ENCODE results near the gene PDE3A.
"Not testable (repeated sequence)": the region's sequence is repeated elsewhere in the genome, so short reads cannot be mapped to it uniquely, and the experiment has no call there.

The PDE3A gene

DNA sequence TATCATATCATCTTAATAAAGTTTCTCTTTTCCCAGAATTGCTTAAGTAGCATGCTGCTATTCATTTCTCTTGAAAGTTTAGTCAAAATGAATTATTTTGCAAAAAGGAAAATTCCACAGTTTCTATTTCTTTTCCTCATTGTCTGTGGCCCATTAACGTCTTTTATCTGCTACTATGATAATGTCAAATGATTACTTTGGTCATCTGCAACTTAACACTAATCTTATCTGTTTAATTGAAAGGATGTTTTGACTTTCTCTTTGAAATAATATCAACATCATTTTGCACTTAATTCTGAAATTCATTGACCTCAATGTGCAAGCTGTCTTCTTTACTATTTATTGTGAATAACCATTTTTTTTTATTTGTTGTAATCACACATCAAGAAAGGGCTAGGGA, 180.3 kb downstream of the PDE3A start:
- no peak for DNase-seq (ENCODE audit: low read depth, low spot score)

DNA sequence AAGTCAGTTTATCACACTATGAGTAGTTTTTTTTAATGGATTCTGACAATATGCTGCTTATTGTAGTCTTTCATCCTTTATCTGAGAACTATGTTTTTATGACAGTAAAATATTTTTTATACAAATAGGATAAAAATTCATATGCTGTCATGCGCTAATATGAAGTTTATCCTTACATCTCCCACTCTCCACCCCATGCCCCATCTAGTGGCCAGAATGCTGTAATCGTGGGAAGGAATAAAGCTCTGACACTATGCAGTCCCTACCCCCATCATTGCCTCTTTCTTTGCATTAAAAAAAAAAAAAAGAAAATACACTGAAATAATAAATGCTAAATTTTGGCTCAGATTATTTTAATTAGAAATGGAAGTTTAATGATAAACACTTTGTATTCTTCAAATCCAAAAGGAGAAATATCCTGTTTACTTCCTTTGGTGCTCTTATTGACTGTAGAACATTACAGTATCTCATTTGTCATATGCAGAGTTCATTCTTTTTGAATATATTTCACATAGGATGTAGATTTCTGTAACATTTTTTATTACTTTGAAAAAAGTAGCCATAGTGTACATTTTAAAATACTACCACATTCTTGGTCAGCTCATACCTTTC, 180.9 kb downstream of the PDE3A start:
- no peak for DNase-seq (ENCODE audit: low read depth, low spot score)

DNA sequence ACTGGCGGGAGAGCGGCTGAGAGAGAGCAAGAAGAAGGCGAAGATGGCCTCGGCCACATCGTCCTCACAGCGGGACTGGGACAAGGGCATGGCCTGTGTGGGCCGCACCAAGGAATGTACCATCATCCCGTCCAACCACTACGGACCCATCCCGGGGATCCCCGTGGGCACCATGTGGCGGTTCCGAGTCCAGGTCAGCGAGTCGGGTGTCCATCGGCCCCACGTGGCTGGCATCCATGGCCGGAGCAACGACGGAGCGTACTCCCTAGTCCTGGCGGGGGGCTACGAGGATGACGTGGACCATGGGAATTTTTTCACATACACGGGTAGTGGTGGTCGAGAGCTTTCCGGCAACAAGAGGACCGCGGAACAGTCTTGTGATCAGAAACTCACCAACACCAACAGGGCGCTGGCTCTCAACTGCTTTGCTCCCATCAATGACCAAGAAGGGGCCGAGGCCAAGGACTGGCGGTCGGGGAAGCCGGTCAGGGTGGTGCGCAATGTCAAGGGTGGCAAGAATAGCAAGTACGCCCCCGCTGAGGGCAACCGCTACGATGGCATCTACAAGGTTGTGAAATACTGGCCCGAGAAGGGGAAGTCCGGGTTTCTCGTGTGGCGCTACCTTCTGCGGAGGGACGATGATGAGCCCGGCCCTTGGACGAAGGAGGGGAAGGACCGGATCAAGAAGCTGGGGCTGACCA, 183.6 kb downstream of the PDE3A start:
- DNase-seq (ENCODE audit: low read depth, low spot score): not testable (repeated sequence)

DNA sequence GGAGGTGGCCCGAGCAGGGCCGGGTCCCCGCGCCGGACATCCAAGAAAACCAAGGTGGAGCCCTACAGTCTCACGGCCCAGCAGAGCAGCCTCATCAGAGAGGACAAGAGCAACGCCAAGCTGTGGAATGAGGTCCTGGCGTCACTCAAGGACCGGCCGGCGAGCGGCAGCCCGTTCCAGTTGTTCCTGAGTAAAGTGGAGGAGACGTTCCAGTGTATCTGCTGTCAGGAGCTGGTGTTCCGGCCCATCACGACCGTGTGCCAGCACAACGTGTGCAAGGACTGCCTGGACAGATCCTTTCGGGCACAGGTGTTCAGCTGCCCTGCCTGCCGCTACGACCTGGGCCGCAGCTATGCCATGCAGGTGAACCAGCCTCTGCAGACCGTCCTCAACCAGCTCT, 184.2 kb downstream of the PDE3A start:
- not testable (repeated sequence) for DNase-seq (ENCODE audit: low read depth, low spot score)

DNA sequence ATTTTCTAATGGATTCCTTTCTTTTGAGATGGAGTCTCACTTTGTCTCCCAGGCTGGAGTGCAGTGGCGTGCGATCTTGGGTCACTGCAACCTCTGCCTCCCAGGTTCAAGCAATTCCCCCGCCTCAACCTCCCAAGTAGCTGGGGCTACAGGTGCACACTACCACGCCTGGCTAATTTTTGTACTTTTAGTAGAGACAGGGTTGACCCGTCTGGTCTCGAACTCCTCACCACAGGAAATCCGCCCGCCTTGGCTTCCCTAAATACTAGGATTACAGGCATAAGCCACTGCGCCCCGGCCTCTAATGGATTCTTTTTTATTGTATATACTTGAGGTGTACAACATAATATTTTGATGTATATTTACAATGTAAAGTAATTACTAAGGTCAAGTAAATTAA, 186.7 kb downstream of the PDE3A start:
- no peak for DNase-seq (ENCODE audit: low read depth, low spot score)

DNA sequence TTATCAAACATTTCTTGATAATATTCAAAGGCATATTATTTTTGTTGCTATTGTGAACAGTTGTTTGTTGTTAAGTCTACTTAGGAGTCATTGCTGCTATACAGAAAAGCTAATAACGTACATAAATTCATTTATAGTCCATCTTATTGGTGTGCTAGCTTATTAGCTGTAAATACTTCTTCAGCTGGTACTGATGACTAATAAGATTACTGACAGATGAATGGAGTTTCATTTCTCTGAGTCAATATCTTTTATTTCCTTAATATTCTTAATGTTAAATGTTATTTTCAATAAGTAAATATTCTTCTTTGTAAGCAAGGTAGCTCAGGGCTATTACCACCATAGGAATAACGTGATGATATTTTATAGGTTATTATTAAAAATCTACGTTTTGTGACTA, 187.4 kb downstream of the PDE3A start:
- no peak for DNase-seq (ENCODE audit: low read depth, low spot score)

DNA sequence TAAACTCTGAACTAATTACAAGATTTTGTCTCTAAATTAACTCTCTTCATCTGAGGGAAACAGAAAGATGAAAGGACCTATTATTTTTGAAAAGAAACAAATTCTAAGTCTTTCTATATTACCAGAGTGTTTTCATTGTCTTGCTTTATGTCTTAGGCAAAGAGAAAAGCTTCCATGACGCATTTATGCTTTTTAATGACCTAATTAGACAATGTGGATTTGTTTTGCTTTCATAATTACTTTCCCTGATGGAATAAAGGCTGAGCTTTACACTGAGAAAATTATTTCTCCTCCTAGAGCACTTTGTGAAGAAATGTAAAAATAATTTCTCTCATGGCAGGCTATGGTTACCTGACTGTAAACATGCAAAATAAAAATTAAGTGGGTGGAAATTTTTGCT, 188.8 kb downstream of the PDE3A start:
- no peak for DNase-seq (ENCODE audit: low read depth, low spot score)

DNA sequence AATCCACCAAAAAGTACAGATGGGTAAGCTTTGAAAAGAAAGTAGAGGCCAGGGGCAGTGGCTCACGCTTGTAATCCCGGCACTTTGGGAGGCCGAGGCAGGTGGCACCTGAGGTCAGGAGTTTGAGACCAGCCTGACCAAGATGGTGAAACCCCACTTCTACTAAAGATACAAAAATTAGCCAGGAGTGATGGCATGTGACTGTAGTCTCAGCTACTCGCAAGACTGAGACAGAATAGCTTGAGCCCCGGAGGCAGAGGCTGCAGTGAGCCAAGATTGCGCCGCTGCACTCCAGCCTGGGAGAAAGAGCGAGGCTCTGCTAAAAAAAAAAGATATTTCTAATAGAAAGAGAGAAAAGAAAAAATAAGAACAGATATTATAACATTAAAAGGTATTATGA, 192.6 kb downstream of the PDE3A start:
- DNase-seq (ENCODE audit: low read depth, low spot score): no peak

DNA sequence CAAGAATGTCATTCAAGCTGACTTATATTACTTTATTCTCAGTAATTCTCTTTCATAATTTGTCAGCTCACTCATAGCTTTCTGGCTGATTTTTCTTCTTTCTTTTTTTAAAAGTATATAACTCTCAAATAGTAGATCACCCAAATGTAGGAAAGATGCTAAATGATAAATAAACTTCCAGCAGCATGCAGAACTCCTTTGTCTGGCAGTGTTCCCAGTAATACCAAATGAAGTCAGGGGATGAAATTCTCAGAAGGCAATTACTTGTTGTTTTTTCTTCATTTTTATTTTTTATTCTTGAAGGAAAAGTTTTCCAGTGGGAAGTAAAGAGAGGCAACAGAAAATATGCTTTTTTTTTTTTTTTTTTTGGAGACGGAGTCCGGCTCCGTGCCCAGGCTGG, 193.5 kb downstream of the PDE3A start:
- DNase-seq (ENCODE audit: low read depth, low spot score): no peak

DNA sequence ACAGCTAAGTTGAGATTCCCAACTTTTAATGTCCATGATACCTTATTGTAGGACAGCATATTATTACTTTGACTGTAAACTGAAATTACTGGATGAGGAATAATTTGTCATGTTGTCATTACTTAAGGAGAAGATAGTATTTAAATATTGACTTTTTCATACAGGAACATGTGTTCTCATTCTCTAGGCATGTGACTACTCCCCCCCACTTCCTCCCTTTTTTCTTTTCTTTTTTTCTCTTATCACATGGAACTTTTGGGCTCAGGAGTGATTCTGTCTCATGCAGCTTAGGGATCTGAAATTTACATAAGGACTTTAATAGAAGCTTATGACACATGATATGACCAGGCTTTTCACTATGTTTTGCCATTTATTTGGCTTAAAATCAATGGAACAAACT, 199.1 kb downstream of the PDE3A start:
- no peak for DNase-seq (ENCODE audit: low read depth, low spot score)

DNA sequence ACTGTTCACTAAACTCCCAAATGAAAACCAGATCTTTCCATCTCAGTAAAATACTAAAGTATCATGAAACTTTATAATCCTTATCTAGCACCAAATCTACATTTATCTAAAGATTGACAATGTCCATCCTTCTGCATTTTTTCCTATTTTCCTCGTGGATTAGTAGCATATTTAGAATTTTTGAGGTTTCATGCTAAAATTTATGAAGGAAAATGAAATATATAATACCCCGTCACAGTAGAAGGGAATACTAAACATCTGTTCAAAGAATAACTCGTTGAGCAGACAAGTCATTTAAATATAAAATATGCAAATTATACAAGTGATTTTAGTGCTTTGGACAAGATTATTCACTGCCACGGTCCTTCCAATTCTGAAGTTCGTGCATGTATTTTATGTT, 204.1 kb downstream of the PDE3A start:
- no peak for DNase-seq (ENCODE audit: low read depth, low spot score)

DNA sequence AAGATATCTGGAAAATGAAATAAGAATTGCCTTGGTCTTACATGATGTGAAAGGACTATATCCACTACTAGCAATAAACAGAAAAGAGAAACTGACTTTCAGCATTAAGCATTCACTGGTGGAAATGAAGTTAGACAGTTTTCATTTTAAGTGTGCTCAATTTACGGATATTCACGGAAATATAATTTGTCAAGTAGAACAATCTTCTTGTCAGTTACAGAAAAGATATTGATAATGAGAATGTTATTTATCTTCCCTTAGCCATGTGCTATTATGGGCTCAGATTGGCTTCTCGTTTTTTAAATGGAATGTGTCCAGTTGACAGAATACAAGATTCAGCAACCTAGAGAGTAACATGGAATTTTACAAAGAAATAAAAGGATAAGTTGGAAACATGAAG, 208.2 kb downstream of the PDE3A start:
- no peak for DNase-seq (ENCODE audit: low read depth, low spot score)

DNA sequence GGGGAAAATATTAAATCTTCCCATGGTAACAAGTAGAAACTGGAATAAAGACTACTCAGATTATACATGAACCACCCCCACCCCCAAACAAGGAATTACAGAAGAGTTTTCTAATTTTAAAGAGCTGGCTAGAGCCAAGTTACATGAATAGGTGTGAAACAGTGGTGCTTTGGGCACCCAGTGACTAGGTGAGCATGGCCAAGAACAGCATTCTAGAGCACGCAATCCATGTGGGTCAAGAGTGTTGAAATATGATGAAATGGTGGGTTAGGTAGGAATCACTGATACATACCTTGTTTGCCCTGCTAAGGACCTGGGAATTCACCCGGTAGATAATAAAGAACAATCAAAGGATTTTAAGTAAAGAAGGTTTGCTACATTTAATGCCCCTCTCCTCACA, 208.7 kb downstream of the PDE3A start:
- DNase-seq (ENCODE audit: low read depth, low spot score): no peak

DNA sequence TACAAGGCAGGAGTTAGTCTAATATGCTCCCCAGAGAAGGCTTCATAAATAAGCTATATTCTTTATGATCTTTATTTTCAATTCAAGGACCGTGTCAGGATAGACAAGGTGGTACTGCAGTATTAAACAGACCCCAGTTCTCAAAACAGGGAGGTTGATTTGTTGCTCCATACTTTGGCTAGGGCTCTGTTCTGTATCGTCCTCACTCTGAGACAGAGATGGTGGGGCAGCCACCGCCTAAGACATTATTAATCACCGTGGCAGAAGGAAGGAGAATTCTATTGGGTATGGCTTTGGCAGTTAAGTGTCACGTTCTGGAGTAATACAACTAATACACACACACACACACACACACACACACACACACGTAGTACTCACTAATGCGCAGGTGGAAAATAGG, 209.8 kb downstream of the PDE3A start:
- DNase-seq (ENCODE audit: low read depth, low spot score): no peak

DNA sequence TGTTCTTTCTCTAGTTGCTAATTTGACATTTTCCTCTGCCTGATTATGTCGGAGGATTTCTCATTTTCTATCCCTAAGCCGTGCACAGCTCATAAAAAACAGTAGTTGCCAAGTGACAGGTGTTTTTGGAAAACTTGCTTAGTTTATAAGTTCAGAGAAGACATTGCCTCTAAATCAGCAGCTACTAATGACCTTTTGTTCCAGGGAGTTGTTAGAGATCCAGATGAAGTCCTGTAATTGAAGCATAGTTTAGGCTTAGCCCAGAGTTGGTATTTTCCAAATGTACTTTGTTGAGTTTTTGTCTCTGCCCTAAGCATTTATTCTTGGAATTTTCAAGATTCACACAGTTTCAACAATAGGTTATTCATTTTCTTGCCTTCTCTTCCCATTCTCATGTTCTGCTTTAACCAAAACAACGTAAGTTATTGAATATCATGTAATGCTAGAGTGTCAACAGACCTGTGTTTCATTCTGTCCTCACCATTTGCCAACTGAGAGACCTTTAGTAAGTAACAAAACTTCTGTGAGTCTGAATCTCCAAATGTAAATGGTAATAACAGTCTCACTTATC, 216.8 kb downstream of the PDE3A start:
- DNase-seq (ENCODE audit: low read depth, low spot score): no peak

DNA sequence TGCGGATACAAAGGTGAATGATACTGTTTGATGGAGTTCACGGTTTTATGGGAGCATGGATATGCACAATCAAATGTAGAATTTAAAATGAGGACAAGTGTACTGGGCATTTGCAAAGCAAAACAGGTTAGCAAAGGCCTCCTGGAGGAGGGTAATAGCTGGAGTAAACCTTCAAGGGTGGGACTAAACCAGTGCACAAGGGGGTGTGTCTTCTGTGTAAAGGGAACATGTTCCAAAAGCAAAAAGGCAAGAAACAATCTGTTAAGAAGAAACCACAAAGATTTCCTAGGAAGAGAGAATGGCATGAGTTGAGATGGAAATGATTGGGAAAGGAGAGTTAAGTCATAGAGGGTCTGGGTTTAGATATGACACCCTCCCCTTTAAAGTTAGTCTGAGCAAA, 217.6 kb downstream of the PDE3A start:
- no peak for DNase-seq (ENCODE audit: low read depth, low spot score)

DNA sequence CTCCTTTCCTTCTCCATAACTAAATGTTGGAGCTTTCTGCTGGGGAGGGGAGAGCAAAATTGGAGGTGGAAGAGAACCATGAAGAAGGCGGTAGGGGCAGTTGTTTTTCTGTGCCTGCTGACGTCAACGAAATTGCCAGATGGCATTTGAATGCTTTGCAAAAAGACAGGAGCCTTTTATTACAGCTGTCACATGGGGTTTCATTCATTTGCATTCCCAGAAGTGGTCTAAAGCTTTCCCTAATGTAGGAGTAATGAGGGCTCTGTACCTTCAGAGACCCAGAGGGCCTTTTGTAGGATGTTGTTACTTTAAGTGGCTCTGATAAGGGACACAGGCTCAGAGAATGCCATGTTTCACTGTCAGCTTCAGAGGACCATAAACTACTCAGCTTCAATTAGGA, 219.7 kb downstream of the PDE3A start:
- no peak for DNase-seq (ENCODE audit: low read depth, low spot score)

DNA sequence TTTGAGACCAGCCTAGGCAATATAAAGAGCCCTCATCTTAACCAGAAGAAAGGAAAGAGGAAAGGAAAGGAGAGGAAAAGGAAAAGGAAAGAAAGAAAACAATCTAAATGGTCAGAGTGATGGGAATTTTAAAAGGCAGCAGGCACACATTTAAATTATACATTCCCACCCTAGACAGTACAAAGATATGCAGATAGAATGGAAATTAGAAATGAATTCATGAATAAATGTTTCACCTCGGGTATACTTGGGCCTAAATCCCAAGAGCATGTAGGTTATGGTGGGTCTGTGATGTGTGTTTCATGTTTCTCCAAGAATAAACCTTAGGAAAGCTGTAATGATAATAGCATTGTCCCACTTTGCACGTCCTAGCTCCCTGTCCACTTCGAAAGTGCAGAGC, 222.2 kb downstream of the PDE3A start:
- no peak for DNase-seq (ENCODE audit: low read depth, low spot score)

DNA sequence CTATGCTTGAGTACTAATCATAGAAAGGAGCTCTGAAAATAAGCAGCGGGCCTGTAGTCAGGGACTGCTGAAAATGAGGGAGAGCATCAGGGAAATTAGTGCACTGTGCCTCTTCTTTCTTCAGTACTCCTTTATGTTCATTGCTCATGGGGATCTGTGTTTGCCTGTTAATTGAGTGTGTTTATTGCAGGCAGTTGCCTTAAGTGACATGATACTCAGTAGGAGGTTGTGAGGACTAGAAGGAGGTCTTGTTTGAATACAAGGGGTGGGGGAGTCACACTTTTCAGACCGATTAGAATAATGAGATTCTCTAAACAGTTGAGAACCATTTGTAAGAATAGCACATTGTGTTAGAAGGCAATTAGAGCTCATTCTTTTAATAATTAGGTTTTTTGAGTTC, 224.2 kb downstream of the PDE3A start:
- no peak for DNase-seq (ENCODE audit: low read depth, low spot score)

DNA sequence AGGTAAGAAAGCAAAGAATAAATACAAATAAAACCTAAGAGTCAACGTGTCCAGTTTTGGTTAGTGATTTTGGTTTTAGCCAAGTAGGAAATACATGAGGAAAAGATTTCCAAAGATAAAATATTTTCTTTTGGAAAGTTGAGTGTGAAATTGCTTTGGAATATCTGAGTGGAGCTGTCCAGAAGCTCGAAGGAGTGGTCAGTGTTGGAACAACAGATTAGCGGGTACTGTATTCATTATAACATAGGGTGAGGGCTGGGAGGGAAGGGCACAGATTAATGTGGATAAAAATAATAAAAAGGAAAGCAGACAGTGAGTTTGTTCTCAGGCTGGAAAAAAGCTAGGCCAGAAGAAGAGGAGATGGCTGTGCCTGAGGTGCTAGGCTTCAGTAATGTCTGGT, 225.3 kb downstream of the PDE3A start:
- no peak for DNase-seq (ENCODE audit: low read depth, low spot score)

DNA sequence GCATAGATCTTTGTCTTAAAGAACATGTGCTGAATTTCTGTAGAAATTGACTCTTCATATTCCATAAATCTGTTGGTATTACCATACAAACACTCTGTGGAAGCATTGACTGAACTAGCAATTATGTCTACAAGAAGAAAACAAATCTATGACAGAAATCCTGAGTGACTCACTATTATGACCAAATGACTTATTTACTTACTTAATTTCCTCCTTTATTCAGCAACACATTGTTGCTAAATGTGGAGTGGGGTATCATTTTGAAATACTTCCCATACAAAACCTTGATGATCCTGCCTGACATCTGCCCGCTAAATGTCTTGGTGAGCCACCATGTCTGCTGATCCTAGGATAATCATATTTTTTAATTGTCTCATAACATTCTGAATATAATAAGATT, 227.7 kb downstream of the PDE3A start:
- no peak for DNase-seq (ENCODE audit: low read depth, low spot score)

DNA sequence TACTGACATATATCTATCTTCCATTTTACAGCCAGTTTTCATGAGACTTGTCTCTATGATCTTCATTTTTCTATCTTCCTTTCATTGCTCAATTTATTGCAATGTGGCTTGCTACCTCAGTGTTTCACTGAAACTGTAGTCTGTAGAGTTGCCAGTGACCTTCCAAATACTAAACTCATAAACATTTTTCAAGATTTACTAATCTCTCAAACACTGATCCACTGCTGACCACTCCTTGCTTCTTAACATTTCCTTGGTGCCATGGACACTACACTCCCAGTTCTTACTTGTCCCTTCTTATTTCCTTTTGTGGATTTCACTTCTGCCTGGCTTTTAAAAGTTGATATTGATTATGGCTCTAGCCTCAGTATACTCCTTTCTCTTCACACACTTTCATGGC, 231.4 kb downstream of the PDE3A start:
- DNase-seq (ENCODE audit: low read depth, low spot score): no peak

DNA sequence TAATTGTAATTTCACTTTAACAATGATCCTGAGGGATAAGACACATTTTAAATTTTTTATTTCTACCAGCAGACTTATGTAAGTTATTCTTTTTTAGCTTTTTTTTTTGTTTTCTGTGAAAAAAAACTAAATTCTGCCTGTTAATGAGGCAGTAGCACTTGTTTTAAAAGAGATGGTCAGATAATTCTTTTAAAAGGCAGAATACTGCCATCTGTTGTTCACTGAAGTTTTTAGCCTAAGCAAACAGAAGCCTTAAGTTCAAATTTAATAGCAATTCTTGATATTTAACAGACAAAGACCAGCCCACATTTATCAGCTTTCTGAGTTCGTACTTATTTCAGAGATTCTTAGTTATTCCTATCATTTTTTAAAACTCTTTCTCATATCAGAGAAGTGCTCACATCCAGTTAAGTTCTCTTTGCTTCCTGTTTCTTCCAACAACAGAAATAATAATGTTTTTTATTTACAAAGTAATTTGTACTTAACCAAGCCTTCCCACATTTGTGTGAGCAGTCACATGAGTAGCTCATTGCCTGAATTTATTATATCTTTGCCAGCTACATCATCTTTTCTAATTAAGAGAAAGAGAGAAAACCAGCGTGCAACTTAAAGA, 233.4 kb downstream of the PDE3A start:
- DNase-seq (ENCODE audit: low read depth, low spot score): no peak
